8988T (cell line): ENCODE measurements around the gene THSD7A.

Experiments used
- DNase-seq: peaks from one replicate; pipeline ENCODE4 v3.0.0; 2011

The THSD7A gene

DNA sequence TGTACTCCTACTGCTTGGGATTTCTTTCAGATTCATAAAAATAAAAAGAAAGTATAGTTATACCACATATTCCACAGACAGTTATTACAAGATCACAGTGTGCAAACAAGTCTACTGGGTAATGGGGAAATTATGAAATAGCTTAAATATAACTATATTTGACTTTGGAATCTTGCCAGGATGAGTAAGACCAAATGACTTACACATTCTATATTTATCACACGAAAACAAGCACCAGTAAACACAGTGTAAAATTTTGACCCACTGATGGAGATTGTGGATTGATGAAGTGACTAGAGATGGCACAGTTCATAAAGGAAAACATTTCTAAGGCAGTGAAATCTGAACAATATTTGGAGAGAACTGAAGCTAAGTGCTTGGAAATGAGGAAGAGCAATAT lies 339.7 kb downstream of the THSD7A start:
- no peak for DNase-seq

DNA sequence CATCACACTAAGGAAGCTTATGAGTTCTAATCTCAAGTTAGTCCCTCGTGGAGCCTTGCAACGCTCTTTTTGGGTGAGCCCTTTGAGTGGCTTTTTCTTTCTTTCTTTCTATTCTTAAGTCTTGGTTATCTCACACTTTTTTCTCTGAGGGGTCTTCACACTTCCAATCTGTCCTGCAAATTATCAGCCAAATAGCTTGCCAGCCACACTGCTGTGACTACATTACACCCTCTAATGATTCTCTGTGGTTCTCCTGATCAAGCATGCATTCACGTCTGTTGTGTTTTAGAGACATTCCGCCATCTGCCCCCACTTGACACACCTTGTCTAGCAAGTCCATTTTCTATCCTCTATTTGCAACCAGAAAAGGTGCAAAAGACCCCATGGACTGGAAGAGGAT lies 340.2 kb downstream of the THSD7A start:
- no peak for DNase-seq

DNA sequence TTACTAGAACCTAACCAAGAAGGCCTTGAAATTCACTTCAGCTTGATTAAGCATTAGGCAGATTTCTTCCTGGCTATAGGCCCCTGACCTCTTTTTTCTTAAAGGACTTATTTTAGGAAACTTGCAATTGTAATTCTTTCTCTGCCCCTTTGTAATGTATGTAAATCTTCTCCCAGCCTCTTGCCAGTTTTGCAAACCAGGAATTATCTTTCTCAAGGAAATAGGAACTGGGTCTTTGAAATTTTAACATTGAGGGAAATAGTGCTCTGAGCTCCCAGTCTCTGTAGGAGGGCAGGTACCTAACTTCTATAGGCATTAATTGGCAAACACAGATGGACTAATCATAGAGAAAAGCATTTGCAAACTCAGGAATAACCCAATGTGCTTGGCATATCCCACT lies 342.7 kb downstream of the THSD7A start:
- no peak for DNase-seq

DNA sequence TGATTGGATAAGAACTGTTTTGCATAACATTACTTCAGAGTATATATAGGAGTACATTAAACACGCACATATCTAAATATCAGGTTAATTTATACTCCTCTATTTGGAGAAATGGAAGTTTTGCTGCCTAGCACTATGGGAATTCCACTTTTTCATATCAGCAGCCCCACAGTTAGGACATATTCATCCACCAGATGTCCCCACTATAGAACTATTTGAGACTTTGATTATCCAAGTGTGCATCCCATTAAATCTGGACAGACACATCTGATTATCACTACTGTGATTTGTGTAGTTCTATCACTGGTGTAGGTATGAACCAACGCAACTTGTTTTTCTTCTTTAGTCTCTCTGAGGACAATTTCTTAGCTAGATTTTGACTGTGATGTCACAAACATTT lies 345.7 kb downstream of the THSD7A start:
- DNase-seq, result no peak

DNA sequence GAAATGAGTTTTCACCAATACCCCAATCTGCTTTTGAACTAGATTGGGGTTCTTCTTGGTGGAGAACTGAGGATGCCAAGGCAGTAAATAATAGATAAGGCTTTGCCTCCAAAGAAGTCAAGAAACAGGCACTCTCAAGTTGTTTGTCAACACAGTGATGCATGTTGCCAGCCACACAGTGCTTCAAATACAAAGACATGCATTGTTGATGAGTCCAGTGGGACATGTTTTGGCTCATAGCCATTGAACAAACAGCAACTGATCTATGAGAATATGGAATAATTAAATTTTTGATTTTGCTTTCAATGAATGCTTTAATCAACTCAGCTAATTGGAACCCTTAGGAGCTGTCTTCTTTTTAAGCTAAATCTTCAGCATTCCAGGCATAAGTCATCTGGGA lies 346.4 kb downstream of the THSD7A start:
- DNase-seq, result no peak

DNA sequence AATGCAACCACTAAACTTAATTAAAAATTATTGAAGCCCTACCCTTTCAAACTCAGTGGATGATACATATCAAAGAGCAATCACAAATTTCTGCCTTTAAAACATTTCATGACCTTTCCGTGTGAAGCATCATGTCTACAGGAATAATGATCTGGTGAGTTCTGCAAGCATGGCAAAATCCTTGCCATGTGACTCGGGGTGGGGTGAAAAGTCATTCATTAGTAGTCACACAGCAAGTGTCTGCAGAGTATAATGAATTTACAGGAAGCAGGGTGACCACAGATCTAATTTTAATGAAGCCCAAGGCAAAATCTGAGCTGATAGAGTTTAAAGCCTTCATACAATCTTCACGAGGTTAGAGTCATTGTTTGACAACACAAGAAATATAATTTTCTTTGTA lies 351.9 kb downstream of the THSD7A start:
- no peak for DNase-seq

DNA sequence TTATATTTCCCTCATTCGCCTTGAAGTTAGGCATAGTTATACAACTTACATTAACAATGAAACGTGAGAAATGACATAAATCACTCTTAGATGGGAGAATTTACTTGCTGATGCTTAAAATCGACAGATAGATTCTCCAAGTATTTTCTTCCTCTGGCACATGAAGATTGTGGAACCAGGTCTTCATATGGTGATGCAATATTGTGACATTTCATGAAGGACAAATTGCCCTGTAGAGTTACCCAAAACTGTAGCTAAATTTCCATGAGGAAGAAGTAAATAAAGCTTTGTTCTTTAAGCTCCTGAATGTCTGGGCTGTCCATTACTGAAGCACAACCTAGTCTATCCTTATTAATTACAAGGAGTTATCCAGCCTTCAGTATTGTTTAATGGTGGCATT lies 353.1 kb downstream of the THSD7A start:
- no peak for DNase-seq

DNA sequence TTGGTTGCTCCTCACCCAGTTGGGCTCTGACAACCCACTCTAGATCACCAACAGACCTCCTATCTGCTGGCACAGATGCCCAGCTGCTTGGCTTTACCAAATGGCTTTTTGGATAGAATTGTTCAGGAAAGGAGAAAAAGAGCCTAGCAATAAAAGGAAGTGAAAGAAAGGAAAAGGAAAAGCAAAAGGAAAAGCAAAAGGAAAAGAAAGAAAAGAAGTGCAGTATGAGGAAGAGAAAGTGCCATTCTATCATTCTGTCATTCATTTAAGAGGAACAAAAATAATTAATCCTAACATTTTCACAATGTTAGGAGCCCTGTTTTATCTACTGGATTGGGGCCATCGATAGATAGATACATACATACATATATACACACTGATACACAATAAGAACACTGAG lies 353.6 kb downstream of the THSD7A start:
- no peak for DNase-seq

DNA sequence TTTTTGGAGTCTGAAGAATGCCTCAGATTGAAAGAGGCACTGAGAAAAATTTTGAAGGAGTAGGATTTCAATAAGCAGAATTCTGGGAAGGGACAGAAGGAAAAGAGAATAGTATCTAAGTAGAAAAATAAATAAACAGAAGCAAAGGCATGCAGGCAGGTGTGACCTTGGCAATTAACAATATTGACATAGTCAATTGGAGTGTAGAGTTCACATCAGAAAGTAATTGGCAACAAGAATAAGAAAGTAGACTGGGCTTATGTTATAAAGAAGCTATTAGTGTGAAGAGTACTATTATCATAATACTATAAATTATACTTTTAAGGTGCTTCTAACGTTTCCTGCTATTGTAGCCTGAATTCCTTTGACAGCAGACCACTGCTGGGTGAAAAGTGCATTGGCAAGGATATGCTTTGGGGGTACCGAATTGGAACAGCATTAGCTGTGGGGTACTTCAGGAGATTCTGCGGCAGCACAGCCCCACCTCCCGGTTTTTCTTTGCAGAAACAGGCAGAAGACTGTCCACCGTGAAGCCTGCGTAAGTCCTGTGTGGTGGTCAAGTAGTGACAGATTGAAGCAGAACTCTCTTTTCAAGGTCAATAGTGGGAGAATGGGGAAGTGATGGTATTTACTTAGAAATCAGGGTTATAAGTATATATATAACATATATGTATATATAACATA lies 357.0 kb downstream of the THSD7A start:
- DNase-seq, result no peak

DNA sequence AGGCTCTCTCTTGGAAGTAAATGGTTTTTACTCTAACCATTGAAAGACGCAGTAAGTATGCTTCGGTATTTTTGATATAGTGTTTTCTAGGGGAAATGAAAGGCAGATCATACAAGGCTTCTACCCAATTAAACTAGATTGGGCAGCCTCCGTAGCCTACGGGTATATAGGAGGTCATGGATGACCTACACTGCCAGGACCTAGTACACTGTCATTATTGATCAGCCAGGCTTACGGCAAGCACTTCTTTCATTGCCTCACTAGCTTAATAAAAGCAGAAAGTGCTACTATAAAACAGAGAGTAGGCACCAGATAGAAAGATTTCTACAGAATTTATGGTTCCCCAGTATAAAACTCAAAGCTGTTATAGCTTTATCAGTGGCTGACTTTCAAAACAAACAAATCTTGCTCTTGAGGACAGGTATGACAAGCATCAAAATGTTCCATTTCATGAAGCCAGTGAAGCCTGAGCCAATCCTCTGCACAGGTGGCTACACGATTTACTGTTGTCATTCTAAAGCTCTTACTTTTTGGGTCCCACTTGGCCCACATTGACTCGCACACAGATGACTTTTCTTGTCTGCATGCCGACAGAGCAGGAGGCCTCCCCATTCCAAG lies 358.1 kb downstream of the THSD7A start:
- DNase-seq, result no peak

DNA sequence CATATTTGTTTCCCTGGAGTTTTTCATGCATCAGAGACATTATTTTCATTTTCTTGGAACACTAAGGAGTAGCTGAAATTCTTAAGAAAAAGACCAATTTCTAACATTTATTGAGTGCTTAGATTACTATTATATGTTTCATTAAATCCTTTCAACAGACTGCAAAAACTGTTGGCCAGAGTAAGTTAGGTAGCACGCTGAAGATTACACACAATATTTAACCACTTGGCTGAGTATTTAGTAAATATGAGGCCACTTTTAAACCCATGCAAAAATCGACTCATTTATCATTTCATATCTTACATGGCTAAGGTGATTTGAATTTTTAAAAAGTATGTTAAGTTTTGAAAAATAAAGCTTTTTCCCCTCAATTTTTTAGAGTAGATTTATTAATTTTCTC lies 358.8 kb downstream of the THSD7A start:
- DNase-seq, result no peak

DNA sequence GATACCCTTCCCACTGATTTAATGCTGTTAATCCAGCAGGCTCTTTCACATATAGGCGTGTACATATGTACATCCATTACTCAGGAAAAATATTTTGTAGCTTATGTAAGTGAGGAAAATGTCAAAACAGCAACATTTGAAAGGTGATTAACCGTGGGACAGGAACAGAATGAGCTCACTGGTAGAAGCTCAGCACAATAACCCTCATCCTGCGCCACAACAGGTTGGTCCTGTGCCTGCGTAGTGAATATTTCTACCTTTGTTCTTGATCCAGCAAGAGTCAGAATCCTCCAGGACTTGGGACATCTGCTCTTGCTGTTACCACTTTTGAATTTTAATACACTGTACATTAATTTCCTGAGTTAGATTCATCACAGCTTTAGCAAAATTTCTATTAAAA lies 359.4 kb downstream of the THSD7A start:
- no peak for DNase-seq

DNA sequence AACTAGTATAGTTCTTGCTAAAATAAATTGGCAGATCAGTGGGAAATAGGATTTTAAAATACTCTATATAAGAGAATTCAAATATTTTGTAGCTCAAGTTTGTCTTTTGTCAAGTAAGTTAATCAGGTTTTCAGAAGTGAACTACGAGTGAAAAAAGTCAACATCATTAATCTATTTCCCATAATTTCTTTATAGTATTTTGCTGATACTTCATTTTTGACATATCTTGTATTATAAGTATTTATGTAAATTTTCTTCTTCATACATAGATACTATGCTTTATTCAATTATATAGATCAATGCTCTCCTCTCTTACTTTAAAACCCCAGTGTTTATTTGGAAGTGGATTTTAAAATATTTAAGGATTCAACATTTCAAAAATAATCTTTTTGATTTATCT lies 360.7 kb downstream of the THSD7A start:
- no peak for DNase-seq

DNA sequence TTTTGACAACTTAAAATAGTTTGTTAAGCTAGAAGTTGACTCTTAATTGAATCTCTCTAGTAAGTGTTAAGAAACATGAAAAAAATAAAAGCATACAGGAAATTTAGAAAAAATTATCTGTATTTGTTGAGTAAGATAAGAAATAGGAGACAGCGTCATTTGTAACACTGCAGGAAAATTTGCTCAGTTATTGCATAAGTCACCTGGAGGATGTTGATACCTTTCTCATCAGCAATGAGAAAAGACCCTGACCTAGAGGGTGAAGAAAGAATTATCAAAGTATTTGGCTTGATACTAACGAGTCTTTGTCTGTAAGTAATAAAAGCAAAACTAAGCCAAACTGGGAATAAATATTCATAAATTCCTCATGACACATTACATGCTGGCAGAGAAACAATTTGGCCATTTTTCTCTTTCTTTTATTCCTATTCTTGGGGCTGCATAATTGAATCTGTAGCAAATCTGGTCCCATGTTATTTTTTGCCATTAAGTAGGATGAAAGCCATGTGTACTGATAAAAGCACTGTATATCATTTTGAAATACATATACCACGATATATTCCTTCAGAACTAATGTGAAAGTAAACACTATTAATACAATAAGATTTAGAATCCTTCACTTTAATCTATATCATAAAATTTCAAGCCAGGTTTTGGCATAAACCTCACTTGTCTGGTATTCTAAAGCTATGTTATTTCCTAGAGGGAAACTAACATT lies 362.8 kb downstream of the THSD7A start:
- DNase-seq, result no peak

DNA sequence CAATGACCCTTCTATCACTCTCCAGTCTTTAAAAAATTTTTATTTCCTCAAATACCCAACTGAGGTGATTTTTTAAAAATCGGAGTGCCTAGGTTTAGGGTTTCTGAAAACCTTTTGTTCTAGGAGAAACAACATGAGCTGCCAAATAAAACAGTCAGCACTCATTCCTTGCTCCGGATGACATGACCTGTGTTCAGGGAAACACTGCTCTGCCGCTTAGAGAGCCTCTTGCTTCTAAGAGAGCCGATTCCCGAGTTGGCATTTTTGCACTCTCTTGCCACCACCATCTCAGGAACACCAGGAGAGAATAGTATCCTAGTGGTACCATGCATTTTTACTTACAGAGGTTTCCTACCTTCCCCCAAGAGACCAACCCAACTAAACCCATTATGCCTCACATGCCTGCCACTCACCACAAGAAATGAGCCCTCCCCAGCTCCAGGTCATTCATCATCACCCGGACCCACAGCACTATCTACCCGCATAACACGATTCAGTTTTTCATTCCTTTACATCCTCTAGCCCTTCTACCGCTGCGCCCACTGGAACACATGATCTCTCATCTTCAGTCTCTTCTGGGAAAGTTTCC lies 365.4 kb downstream of the THSD7A start:
- no peak for DNase-seq

DNA sequence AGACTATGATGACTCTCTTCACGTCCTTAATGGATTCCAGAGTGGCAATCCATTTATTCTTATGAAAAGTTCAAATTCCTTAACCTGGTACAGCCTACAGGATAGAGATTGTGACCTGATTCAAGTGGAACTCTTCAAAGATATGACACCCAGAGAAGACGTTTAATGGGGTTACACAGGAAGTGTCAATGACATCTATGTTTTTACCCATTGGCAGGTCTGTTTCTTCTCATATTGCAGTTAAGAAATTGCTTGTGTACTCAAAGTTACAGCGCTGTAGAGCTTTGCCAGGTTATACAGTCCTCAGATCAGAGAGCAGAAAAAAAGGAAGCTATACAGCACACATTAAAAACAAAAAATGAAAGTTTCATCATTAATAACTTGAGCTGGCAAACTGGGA lies 367.4 kb downstream of the THSD7A start:
- no peak for DNase-seq

DNA sequence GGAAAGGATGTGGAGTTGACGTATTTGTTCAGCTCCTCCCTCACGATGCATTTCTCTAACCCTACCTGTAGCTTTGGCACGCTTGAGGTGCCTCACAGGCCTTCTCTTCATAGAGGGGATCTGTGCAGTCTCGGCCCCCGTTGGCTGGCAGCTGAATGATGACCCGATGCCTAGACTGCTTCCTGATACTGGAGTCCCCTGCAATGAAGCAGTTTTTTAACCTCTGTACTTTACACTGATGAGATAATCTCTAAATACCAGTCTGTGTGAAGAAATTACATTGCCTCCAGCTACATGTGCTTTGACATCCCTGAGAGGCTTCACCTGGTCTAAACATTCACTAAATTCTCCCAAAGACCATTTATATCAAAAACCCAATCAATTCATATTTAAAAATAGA lies 370.1 kb downstream of the THSD7A start:
- no peak for DNase-seq

DNA sequence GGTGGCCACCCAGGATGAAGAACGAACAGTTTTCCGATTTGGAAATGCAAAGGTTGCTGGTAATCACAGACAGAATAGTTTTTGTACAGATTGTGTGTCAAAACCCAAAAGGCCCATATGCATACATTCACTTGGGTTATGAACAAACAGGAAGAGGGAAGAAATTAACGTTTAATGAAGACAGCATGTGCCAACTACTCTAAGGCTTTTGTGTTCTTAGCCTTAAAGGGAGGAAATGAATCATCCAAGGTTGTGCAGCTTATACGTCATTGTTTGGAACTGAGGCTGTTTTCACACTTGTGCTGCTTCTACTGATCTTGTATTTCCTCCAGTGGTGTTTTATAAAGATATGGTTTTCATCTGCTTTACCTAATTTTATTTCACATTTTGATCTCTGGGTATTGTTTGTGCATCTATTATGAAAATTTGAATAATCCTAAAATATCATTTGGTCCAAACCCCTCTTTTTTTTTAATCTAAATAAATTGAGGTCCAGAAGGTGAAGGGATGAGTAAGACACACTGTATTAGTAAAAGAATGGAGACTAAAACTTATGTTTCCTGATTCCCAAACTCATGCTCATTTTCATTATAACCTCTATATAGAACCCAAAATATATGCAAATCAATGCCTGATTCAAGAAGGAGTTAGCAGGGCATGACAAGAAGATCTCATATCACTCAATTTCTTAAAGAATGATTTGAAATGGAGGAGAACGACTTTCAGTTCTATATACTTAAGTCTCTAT lies 373.1 kb downstream of the THSD7A start:
- DNase-seq, result no peak

DNA sequence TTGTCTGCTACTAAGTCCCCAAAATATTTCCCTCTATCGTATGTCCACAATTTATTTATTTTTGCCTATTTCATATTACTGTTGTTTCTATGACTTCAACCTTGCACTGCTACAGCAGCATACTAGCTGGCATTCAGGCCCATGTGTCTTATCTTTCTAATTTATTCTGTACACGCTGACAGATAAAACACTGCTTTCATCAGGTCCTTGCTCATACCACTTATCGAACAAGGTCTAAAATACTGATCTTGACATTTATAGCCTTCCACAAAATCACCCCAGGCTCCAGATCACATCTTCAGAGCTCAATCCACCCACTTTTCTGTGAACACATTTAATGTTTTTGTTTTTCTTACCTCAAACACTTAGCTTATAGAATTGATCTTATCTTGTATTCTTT lies 374.6 kb downstream of the THSD7A start:
- DNase-seq, result no peak

DNA sequence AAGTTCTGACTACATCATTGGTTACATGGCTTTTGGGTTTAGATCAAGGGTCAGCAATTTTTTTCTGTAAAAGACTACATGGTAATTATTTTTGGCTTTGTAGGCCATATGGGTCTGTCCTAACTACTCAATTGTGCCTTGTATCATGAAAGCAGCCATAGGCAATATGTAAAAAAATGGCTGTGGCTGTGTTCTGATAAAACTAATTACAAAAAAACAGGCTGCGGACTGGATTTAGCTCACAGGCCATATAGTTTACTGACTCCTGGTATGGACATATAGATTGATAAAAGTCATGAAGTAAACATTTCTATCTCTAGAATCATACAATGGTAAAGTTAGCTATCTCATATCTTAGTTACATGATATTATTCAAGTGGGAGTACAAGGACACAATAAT lies 375.4 kb downstream of the THSD7A start:
- DNase-seq, result no peak

DNA sequence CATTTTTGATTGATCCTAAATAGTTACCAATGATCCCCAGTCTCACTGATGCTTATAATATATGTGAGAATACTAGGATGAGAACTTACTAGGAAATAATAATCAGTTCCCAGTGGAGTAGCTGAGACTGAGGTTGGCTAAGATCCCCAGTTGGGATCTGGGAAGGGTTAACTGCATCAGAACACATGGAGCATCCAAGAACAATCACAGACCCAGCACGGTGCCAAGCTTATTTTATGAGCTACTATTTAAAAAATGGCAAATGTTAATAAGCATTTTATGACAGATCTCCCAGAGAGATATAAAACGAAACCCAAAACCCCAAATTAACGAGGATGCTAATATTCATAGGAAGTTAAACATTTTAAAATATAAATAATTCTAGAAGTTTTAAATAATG lies 379.5 kb downstream of the THSD7A start:
- no peak for DNase-seq

DNA sequence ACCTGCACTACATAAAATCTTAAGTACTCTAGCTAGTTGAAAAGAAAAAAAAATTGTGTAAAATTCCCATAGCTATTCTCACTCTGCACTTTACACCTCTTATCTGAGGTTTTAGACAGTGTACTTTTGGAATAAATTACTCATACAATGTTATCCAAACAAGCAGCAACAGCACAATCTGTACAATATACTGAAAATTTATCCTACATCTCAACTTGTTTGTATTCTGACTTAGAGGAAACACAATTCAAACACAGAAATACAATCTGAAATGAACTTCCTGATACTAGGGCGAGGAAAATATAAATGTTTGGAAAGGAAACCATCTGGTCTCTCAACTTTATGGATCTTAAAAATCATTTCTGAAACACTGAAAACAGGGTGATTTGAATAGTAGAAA lies 381.7 kb downstream of the THSD7A start:
- DNase-seq, result no peak

DNA sequence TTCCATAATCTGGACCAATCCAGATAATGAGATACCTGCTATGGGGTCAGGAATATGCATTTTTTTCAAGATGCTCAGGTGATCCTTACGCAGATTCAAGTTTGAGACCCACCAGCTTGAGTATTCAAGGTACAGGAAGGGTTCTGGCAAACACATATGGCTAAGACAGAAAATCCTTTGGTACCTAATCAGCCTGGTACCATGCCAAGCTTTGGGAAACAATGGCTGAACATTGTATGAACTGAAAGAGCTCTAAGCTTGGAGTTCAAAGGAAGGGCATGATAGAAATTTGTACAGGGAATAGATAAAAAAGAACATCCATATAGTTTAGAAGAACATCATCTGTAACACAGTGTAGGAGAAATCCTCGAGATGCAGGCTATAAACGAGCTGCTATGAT lies 382.7 kb downstream of the THSD7A start:
- DNase-seq, result no peak
